GM18951 (cell line): ENCODE data around the gene SVIP.

ENCODE experiments used
- POLR2A ChIP-seq: IDR thresholded peaks from 4 replicates; pipeline ENCODE4 v1.6.1; 2011; ENCODE audit warnings: mild to moderate bottlenecking; ENCODE audit not compliant: insufficient read length, insufficient read depth; ENCODE audit errors: extremely low read depth
- in situ Hi-C: fragments of 300-500 bp; cut with MboI; formaldehyde crosslinking; loops from one replicate; pipeline ENCODE4 v1.12.0; 2022; ENCODE audit warnings: low sequenced_read_pairs, mixed read lengths, inconsistent platforms; ENCODE audit not compliant: unreplicated experiment

Gene SVIP

GRCh38 chr11:22829231-22830081 lies at the start of gene SVIP:
Gene SVIP (minus strand): TSS chr11:22829801. CDS start chr11:22829748, 53 bp downstream.
- TF ChIP-seq POLR2A = peak; percentile 82

GRCh38 chr11:22878604-22879003 lies 49.0 kb upstream of the SVIP start:
- TF ChIP-seq POLR2A = no peak
- in situ Hi-C loops = loop anchor here (25.0 kb wide), 1 partner anchor 634 kb away; no protein-coding TSS in a partner anchor

More at GRCh38 chr11:22829231-22830081, at the start of gene SVIP:
- in situ Hi-C loops = no loop called here

GRCh38 chr11:22878039-22878438 lies 48.4 kb upstream of the SVIP start:
- TF ChIP-seq POLR2A = no peak
- in situ Hi-C loops = loop anchor here (25.0 kb wide), 1 partner anchor 634 kb away; no protein-coding TSS in a partner anchor

GRCh38 chr11:22875869-22876473 lies 46.4 kb upstream of the SVIP start:
- no peak for TF ChIP-seq POLR2A

GRCh38 chr11:22869325-22869724 lies 39.7 kb upstream of the SVIP start:
- no peak for TF ChIP-seq POLR2A

More at GRCh38 chr11:22875869-22876473, 46.4 kb upstream of the SVIP start:
- in situ Hi-C loops = loop anchor here (25.0 kb wide), 1 partner anchor 636 kb away; no protein-coding TSS in a partner anchor

GRCh38 chr11:22860241-22860640 lies 30.6 kb upstream of the SVIP start, which contains the start of gene CCDC179:
Gene CCDC179 (minus strand): TSS chr11:22860474. CDS start chr11:22860421, 53 bp downstream.
- no peak for TF ChIP-seq POLR2A

More at GRCh38 chr11:22869325-22869724, 39.7 kb upstream of the SVIP start:
- in situ Hi-C loops = no loop called here

GRCh38 chr11:22859756-22860155 lies 30.2 kb upstream of the SVIP start:
- TF ChIP-seq POLR2A = no peak
- in situ Hi-C loops = no loop called here

More at GRCh38 chr11:22860241-22860640, 30.6 kb upstream of the SVIP start, which contains the start of gene CCDC179:
- in situ Hi-C loops = no loop called here

GRCh38 chr11:22851477-22851876 lies 21.9 kb upstream of the SVIP start:
- in situ Hi-C loops = no loop called here
- no peak for TF ChIP-seq POLR2A

- TF ChIP-seq POLR2A = no peak
- in situ Hi-C loops = no loop called here
These were observed 17.1 kb upstream of the SVIP start for GRCh38 chr11:22846726-22847125.

- no peak for TF ChIP-seq POLR2A
- in situ Hi-C loops = no loop called here
These were observed 2.9 kb upstream of the SVIP start for GRCh38 chr11:22832315-22833015.

GRCh38 chr11:22830082-22830414 lies 447 bp upstream of the SVIP start:
- TF ChIP-seq POLR2A = no peak
- in situ Hi-C loops = no loop called here

GRCh38 chr11:22828373-22828772 lies 1.2 kb downstream of the SVIP start:
- in situ Hi-C loops = no loop called here
- no peak for TF ChIP-seq POLR2A

GRCh38 chr11:22822203-22822602 lies 7.4 kb downstream of the SVIP start:
- no peak for TF ChIP-seq POLR2A
- in situ Hi-C loops = no loop called here
